Measurements from ENCODE around the gene UBAC1.

GRCh38 chr9:135920973-135921585, 40.1 kb downstream of the UBAC1 start:
- no peak for TF ChIP-seq CTCF (IDR thresholded peaks at IDR 0.05; ENCODE audit: poor library complexity)
- no peak for TF ChIP-seq EZH2 (IDR thresholded peaks at IDR 0.05; ENCODE audit: borderline replicate concordance)
- no peak for TF ChIP-seq EZH2phosphoT487 (IDR thresholded peaks at IDR 0.05; ENCODE audit: low read depth, severe bottlenecking, unreplicated experiment)

Data from hepatocyte (in vitro differentiated cells).